Spleen (tissue), 7 donors: Measurements from ENCODE around the gene BOK.

ENCODE experiments used
- POLR2A ChIP-seq, 3 donors: fragments of 450-650 bp; IDR thresholded peaks; one replicate each; pipeline ENCODE4 v1.5.1; 2017; ENCODE audit warnings: antibody characterized with exemption in 3 of 3, mild to moderate bottlenecking in 1 of 3
- POLR2AphosphoS5 ChIP-seq, 3 donors: sonication (generic); formaldehyde crosslinking; IDR thresholded peaks; one replicate each; pipeline ENCODE4 v1.5.1; 2017; ENCODE audit warnings: antibody characterized with exemption in 3 of 3
- TF ChIP-seq, protein P1 (sequence below), 11 experiments: fragments of 200-600 bp in 7 of 11; fragments of 450-650 bp in 4 of 11; sonication (generic) in 4 of 11; IDR thresholded peaks in 8 of 11; conservative IDR thresholded peaks in 3 of 11; 1 replicate in 7 of 11; 2 replicates in 4 of 11; pipeline versions ENCODE4 v1.4.0 to v1.8.0; 2016 to 2021; ENCODE audit warnings: antibody characterized with exemption in 11 of 11, inconsistent platforms in 4 of 11, mild to moderate bottlenecking in 1 of 11
- donor health status: DM: no; HTN: no; CAD: no; lungs with moderate emphysema.
- donor health status: DM: no; HTN: no; CAD: no.
- donor health status: DM: no; HTN: no; CAD: no.

DNA sequence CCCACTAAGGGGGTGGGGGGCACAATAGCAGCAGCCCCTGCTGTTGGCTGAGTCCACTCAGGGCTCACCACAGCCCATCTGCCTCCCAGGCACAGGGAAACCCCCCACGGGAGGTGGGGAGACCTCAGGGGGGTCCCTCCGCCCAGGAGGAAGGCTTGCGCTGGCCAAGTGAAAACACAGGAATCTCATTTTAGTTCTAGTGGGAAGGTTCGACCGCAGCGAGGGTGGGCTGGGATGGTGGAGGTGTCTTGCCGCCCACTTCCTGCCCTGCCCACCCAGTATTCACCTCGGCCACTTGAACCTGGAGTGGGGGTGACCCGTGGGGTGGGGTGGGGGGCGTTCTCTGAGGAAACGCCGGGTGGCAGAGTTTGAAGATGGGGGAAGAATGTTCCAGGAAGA lies 6.9 kb upstream of the BOK start:
- TF ChIP-seq POLR2A (IDR thresholded peaks at IDR 0.05) (no peak), POLR2AphosphoS5 (IDR thresholded peaks at IDR 0.05) (no peak)
- TF ChIP-seq, protein P1, sequence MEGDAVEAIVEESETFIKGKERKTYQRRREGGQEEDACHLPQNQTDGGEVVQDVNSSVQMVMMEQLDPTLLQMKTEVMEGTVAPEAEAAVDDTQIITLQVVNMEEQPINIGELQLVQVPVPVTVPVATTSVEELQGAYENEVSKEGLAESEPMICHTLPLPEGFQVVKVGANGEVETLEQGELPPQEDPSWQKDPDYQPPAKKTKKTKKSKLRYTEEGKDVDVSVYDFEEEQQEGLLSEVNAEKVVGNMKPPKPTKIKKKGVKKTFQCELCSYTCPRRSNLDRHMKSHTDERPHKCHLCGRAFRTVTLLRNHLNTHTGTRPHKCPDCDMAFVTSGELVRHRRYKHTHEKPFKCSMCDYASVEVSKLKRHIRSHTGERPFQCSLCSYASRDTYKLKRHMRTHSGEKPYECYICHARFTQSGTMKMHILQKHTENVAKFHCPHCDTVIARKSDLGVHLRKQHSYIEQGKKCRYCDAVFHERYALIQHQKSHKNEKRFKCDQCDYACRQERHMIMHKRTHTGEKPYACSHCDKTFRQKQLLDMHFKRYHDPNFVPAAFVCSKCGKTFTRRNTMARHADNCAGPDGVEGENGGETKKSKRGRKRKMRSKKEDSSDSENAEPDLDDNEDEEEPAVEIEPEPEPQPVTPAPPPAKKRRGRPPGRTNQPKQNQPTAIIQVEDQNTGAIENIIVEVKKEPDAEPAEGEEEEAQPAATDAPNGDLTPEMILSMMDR (IDR thresholded peaks at IDR 0.05 in 8 of 11, conservative IDR thresholded peaks at IDR 0.05 in 3 of 11): no peak
